Measurements from ENCODE around the gene COL4A2.

COL4A2 gene

GRCh38 chr13:110408286-110408685, 101.2 kb downstream of the COL4A2 start:
- H2BK5ac ChIP-seq (ENCODE audit: low read length): no peak overlapping the region
- no peak overlapping the region for H2AK5ac ChIP-seq (ENCODE audit: low read depth, low read length)
- H3K4me3 ChIP-seq (ENCODE audit: low read length in 2 of 2): no peak overlapping the region
- H3K9ac ChIP-seq (ENCODE audit: low read depth, low read length, poor library complexity): no peak overlapping the region
- no peak overlapping the region for H3K14ac ChIP-seq (ENCODE audit: low read length)
- no peak overlapping the region for H2AFZ ChIP-seq (ENCODE audit: low read length)
- H3K9me3 ChIP-seq (replicated peaks in 1 of 2; ENCODE audit: control insufficient read depth in 2 of 2, insufficient read depth in 1 of 2, low read depth in 1 of 2, low read length in 2 of 2): no peaks in the 10 kb centered on the region
- no peak overlapping the region for H4K8ac ChIP-seq (ENCODE audit: low read depth, low read length)
- H2BK12ac ChIP-seq (ENCODE audit: low read length): no peak overlapping the region
- no peak overlapping the region for H4K91ac ChIP-seq (ENCODE audit: low read depth, low read length, poor library complexity)
- H3K27ac ChIP-seq (replicated peaks; ENCODE audit: low read length): no peak overlapping the region
- no peak overlapping the region for H3K23ac ChIP-seq (ENCODE audit: low read depth, low read length, poor library complexity)
- no peaks in the 10 kb centered on the region for H3K27me3 ChIP-seq (ENCODE audit: control insufficient read depth in 3 of 3, insufficient read depth in 3 of 3, low read depth in 1 of 3, low read length in 3 of 3)
- H2BK15ac ChIP-seq (ENCODE audit: low read length): no peak overlapping the region
- no peak overlapping the region for H3K4me2 ChIP-seq (ENCODE audit: insufficient read depth, low read length, poor library complexity, severe bottlenecking)
- no peak overlapping the region for H2BK120ac ChIP-seq (ENCODE audit: low read depth, low read length)
- H3K4me1 ChIP-seq (ENCODE audit: control insufficient read depth in 2 of 2, insufficient read depth in 1 of 2, low read depth in 1 of 2, low read length in 2 of 2): peaks cover 3 to 6% of the 10 kb centered on the region in 2 donors
- H3K36me3 ChIP-seq (replicated peaks in 1 of 2; ENCODE audit: control insufficient read depth in 2 of 2, insufficient read depth in 2 of 2, low read length in 2 of 2): peaks cover 12 to 29% of the 10 kb centered on the region in 2 donors
- no CpG with 5 or more reads among the region's 12 CpGs for WGBS, 2 donors (ENCODE audit: extremely low coverage in 2 of 2, insufficient read length in 2 of 2, insufficient replicate concordance in 1 of 2)
- peaks cover 5% of the 10 kb centered on the region for H3K79me1 ChIP-seq (ENCODE audit: low read depth, low read length)
- DNase-seq (ENCODE audit: low spot score): no peak
- no peak overlapping the region for H3K18ac ChIP-seq (ENCODE audit: low read length)
- no peak overlapping the region for H3K4ac ChIP-seq (ENCODE audit: low read length)

- H3K9ac ChIP-seq (ENCODE audit: low read depth, low read length, poor library complexity): no peak overlapping the region
- H3K9me3 ChIP-seq (replicated peaks in 1 of 2; ENCODE audit: control insufficient read depth in 2 of 2, insufficient read depth in 1 of 2, low read depth in 1 of 2, low read length in 2 of 2): no peaks in the 10 kb centered on the region
- no peak overlapping the region for H4K8ac ChIP-seq (ENCODE audit: low read depth, low read length)
- H2AK5ac ChIP-seq (ENCODE audit: low read depth, low read length): no peak overlapping the region
- peaks cover 10% of the 10 kb centered on the region for H3K79me1 ChIP-seq (ENCODE audit: low read depth, low read length)
- H2BK15ac ChIP-seq (ENCODE audit: low read length): no peak overlapping the region
- no peak overlapping the region for H2AFZ ChIP-seq (ENCODE audit: low read length)
- no peak overlapping the region for H2BK12ac ChIP-seq (ENCODE audit: low read length)
- H3K36me3 ChIP-seq (replicated peaks in 1 of 2; ENCODE audit: control insufficient read depth in 2 of 2, insufficient read depth in 2 of 2, low read length in 2 of 2): peaks cover 12 to 24% of the 10 kb centered on the region in 2 donors
- DNase-seq (ENCODE audit: low spot score): no peak
- H3K18ac ChIP-seq (ENCODE audit: low read length): no peak overlapping the region
- H3K4ac ChIP-seq (ENCODE audit: low read length): no peak overlapping the region
- no peaks in the 10 kb centered on the region for H3K27me3 ChIP-seq (ENCODE audit: control insufficient read depth in 3 of 3, insufficient read depth in 3 of 3, low read depth in 1 of 3, low read length in 3 of 3)
- no peak overlapping the region for H3K4me3 ChIP-seq (ENCODE audit: low read length in 2 of 2)
- no peak overlapping the region for H3K14ac ChIP-seq (ENCODE audit: low read length)
- no peak overlapping the region for H3K27ac ChIP-seq (replicated peaks; ENCODE audit: low read length)
- no peak overlapping the region for H2BK120ac ChIP-seq (ENCODE audit: low read depth, low read length)
- no peak overlapping the region for H3K23ac ChIP-seq (ENCODE audit: low read depth, low read length, poor library complexity)
- no CpG with 5 or more reads among the region's 13 CpGs for WGBS, 2 donors (ENCODE audit: extremely low coverage in 2 of 2, insufficient read length in 2 of 2, insufficient replicate concordance in 1 of 2)
- no peak overlapping the region for H4K91ac ChIP-seq (ENCODE audit: low read depth, low read length, poor library complexity)
- no peak overlapping the region for H2BK5ac ChIP-seq (ENCODE audit: low read length)
- no peak overlapping the region for H3K4me2 ChIP-seq (ENCODE audit: insufficient read depth, low read length, poor library complexity, severe bottlenecking)
- H3K4me1 ChIP-seq (ENCODE audit: control insufficient read depth in 2 of 2, insufficient read depth in 1 of 2, low read depth in 1 of 2, low read length in 2 of 2): peaks cover 3 to 5% of the 10 kb centered on the region in 2 donors
Measured at GRCh38 chr13:110409581-110409992, 102.5 kb downstream of the COL4A2 start.

- Histone ChIP-seq H3K4me2 (ENCODE audit: insufficient read depth, low read length, poor library complexity, severe bottlenecking) (no peak overlapping the region), H2AFZ (ENCODE audit: low read length) (no peak overlapping the region), H3K27me3 (ENCODE audit: control insufficient read depth in 3 of 3, insufficient read depth in 3 of 3, low read depth in 1 of 3, low read length in 3 of 3) (no peaks in the 10 kb centered on the region), H3K4ac (ENCODE audit: low read length) (no peak overlapping the region), H3K9ac (ENCODE audit: low read depth, low read length, poor library complexity) (no peak overlapping the region), H3K79me1 (ENCODE audit: low read depth, low read length) (peaks cover 10% of the 10 kb centered on the region), H4K8ac (ENCODE audit: low read depth, low read length) (no peak overlapping the region), H2BK120ac (ENCODE audit: low read depth, low read length) (no peak overlapping the region), H3K9me3 (replicated peaks in 1 of 2; ENCODE audit: control insufficient read depth in 2 of 2, insufficient read depth in 1 of 2, low read depth in 1 of 2, low read length in 2 of 2) (no peaks in the 10 kb centered on the region), H3K4me1 (ENCODE audit: control insufficient read depth in 2 of 2, insufficient read depth in 1 of 2, low read depth in 1 of 2, low read length in 2 of 2) (peaks cover 3 to 5% of the 10 kb centered on the region in 2 donors), H3K4me3 (ENCODE audit: low read length in 2 of 2) (no peak overlapping the region), H2BK5ac (ENCODE audit: low read length) (no peak overlapping the region), H2BK15ac (ENCODE audit: low read length) (no peak overlapping the region), H3K36me3 (replicated peaks in 1 of 2; ENCODE audit: control insufficient read depth in 2 of 2, insufficient read depth in 2 of 2, low read length in 2 of 2) (peaks cover 12 to 27% of the 10 kb centered on the region in 2 donors), H3K23ac (ENCODE audit: low read depth, low read length, poor library complexity) (no peak overlapping the region), H3K18ac (ENCODE audit: low read length) (no peak overlapping the region), H4K91ac (ENCODE audit: low read depth, low read length, poor library complexity) (no peak overlapping the region), H2AK5ac (ENCODE audit: low read depth, low read length) (no peak overlapping the region), H2BK12ac (ENCODE audit: low read length) (no peak overlapping the region), H3K27ac (replicated peaks; ENCODE audit: low read length) (no peak overlapping the region), H3K14ac (ENCODE audit: low read length) (no peak overlapping the region)
- no CpG with 5 or more reads among the region's 10 CpGs for WGBS, 2 donors (ENCODE audit: extremely low coverage in 2 of 2, insufficient read length in 2 of 2, insufficient replicate concordance in 1 of 2)
- no peak for DNase-seq (ENCODE audit: low spot score)
Measured at GRCh38 chr13:110410000-110410399, 102.9 kb downstream of the COL4A2 start.

- peaks cover 14 to 38% of the 10 kb centered on the region in 2 donors for H3K36me3 ChIP-seq (replicated peaks in 1 of 2; ENCODE audit: control insufficient read depth in 2 of 2, insufficient read depth in 2 of 2, low read length in 2 of 2)
- H3K9me3 ChIP-seq (replicated peaks in 1 of 2; ENCODE audit: control insufficient read depth in 2 of 2, insufficient read depth in 1 of 2, low read depth in 1 of 2, low read length in 2 of 2): no peaks in the 10 kb centered on the region
- no peak overlapping the region for H3K4me2 ChIP-seq (ENCODE audit: insufficient read depth, low read length, poor library complexity, severe bottlenecking)
- no peak overlapping the region for H2AK5ac ChIP-seq (ENCODE audit: low read depth, low read length)
- H3K18ac ChIP-seq (ENCODE audit: low read length): no peak overlapping the region
- no peak overlapping the region for H2BK15ac ChIP-seq (ENCODE audit: low read length)
- no peak overlapping the region for H4K8ac ChIP-seq (ENCODE audit: low read depth, low read length)
- DNase-seq (ENCODE audit: low spot score): no peak
- WGBS, 2 donors (ENCODE audit: extremely low coverage in 2 of 2, insufficient read length in 2 of 2, insufficient replicate concordance in 1 of 2): no CpG with 5 or more reads among the region's 12 CpGs
- no peak overlapping the region for H3K4me3 ChIP-seq (ENCODE audit: low read length in 2 of 2)
- H2BK5ac ChIP-seq (ENCODE audit: low read length): no peak overlapping the region
- H3K4ac ChIP-seq (ENCODE audit: low read length): no peak overlapping the region
- no peak overlapping the region for H4K91ac ChIP-seq (ENCODE audit: low read depth, low read length, poor library complexity)
- no peak overlapping the region for H3K27ac ChIP-seq (replicated peaks; ENCODE audit: low read length)
- H3K14ac ChIP-seq (ENCODE audit: low read length): no peak overlapping the region
- H3K9ac ChIP-seq (ENCODE audit: low read depth, low read length, poor library complexity): no peak overlapping the region
- H2BK12ac ChIP-seq (ENCODE audit: low read length): no peak overlapping the region
- peaks cover 3% of the 10 kb centered on the region in 2 donors for H3K4me1 ChIP-seq (ENCODE audit: control insufficient read depth in 2 of 2, insufficient read depth in 1 of 2, low read depth in 1 of 2, low read length in 2 of 2)
- no peaks in the 10 kb centered on the region for H3K27me3 ChIP-seq (ENCODE audit: control insufficient read depth in 3 of 3, insufficient read depth in 3 of 3, low read depth in 1 of 3, low read length in 3 of 3)
- peaks cover 10% of the 10 kb centered on the region for H3K79me1 ChIP-seq (ENCODE audit: low read depth, low read length)
- no peak overlapping the region for H2BK120ac ChIP-seq (ENCODE audit: low read depth, low read length)
- H3K23ac ChIP-seq (ENCODE audit: low read depth, low read length, poor library complexity): no peak overlapping the region
- H2AFZ ChIP-seq (ENCODE audit: low read length): no peak overlapping the region
Measured at GRCh38 chr13:110410936-110411687, 104.0 kb downstream of the COL4A2 start.
